HepG2 (cell line): ENCODE data around the gene HES2. TPM values are rescaled to one million over a fixed set of nuclear protein-coding genes. Genes with fewer than 3 reads are reported as not detected.

ENCODE experiments used
- AKNA ChIP-seq: sonication (generic); formaldehyde crosslinking; IDR thresholded peaks from 2 replicates; pipeline ENCODE4 v1.4.0; 2020; ENCODE audit warnings: missing genetic modification reagents, borderline replicate concordance
- ATF6 ChIP-seq: sonication (generic); formaldehyde crosslinking; conservative IDR thresholded peaks from 2 replicates; pipeline ENCODE4 v1.4.0; 2020; ENCODE audit warnings: missing genetic modification reagents
- CC2D1A ChIP-seq: sonication (generic); formaldehyde crosslinking; IDR thresholded peaks from 2 replicates; pipeline ENCODE4 v1.8.1; 2023; ENCODE audit warnings: mild to moderate bottlenecking, missing genetic modification reagents
- EED ChIP-seq: sonication (generic); formaldehyde crosslinking; IDR thresholded peaks from 2 replicates; pipeline ENCODE4 v1.5.0; 2020; ENCODE audit warnings: mild to moderate bottlenecking, missing genetic modification reagents
- FOSL1 ChIP-seq: sonication (generic); formaldehyde crosslinking; IDR thresholded peaks from 2 replicates; pipeline ENCODE4 v1.9.0; 2021; ENCODE audit warnings: missing genetic modification reagents, borderline replicate concordance
- HINFP ChIP-seq: sonication (generic); formaldehyde crosslinking; IDR thresholded peaks from 2 replicates; pipeline ENCODE4 v1.4.0; 2020; ENCODE audit warnings: low read depth, mild to moderate bottlenecking, missing genetic modification reagents
- KLF13 ChIP-seq: sonication (generic); formaldehyde crosslinking; IDR thresholded peaks from 2 replicates; pipeline ENCODE4 v1.4.0; 2020; ENCODE audit warnings: mild to moderate bottlenecking, missing genetic modification reagents
- MLXIP ChIP-seq: sonication (generic); formaldehyde crosslinking; IDR thresholded peaks from 2 replicates; pipeline ENCODE4 v1.9.0; 2021; ENCODE audit warnings: missing genetic modification reagents, borderline replicate concordance
- SALL2 ChIP-seq: sonication (generic); formaldehyde crosslinking; IDR thresholded peaks from 2 replicates; pipeline ENCODE4 v1.8.1; 2023; ENCODE audit warnings: mild to moderate bottlenecking, missing genetic modification reagents, inconsistent platforms
- TOE1 ChIP-seq: sonication (generic); formaldehyde crosslinking; IDR thresholded peaks from 2 replicates; pipeline ENCODE4 v1.4.0; 2020; ENCODE audit warnings: mild to moderate bottlenecking, missing genetic modification reagents
- ZNF558 ChIP-seq: sonication (generic); formaldehyde crosslinking; IDR thresholded peaks from 2 replicates; pipeline ENCODE4 v1.9.0; 2022; ENCODE audit warnings: mild to moderate bottlenecking, missing genetic modification reagents, borderline replicate concordance
- polyA plus RNA-seq, 8 experiments: library from polyadenylated mRNA; depleted of rRNA in 3 of 8; stranded (reverse) in 7 of 8; unstranded in 1 of 8; fragments of >200 nt; fragmentation: Illumina TruSeq in 4 of 8; extraction: Trizol in 4 of 8; gene quantifications; 2 replicates each; pipeline versions ENCODE4 v1.2.1 to v1.2.3, GENCODE V29; 2011 to 2016; ENCODE audit warnings: low read depth in 4 of 8, missing spikeins in 1 of 8, mixed read lengths in 1 of 8; ENCODE audit not compliant: insufficient read depth in 1 of 8
- total RNA-seq, 5 experiments: library from RNA; depleted of rRNA; stranded (reverse); fragments of >200 nt; fragmentation: Illumina TruSeq; extraction: Trizol; gene quantifications; 2 replicates each; pipeline ENCODE4 v1.2.3, GENCODE V29; 2016; ENCODE audit warnings: low read depth in 1 of 5

HES2 gene
- total and polyA plus RNA-seq, 2 of the 13 experiments (the other 11 are each of a cell fraction or from before 2014, with no cell fraction given) = 0.11 to 0.17 TPM

GRCh38 chr1:6447818-6448748, 28.4 kb upstream of the HES2 start (continued):
- TF ChIP-seq AKNA (no peak), TOE1 (CRISPR knock-in tag) (0 out of 2 replicates have a peak, but pooled peaks have one; percentile 39), KLF13 (CRISPR knock-in tag) (no peak), ZNF558 (CRISPR knock-in tag) (no peak), CC2D1A (no peak), SALL2 (CRISPR knock-in tag) (no peak), HINFP (CRISPR knock-in tag) (0 out of 2 replicates have a peak, but pooled peaks have one; percentile 22), MLXIP (CRISPR knock-in tag) (no peak), ATF6 (CRISPR knock-in tag) (no peak), EED (CRISPR knock-in tag) (no peak), FOSL1 (CRISPR knock-in tag) (no peak)
